GM10266 (cell line): ENCODE results near the gene CENPX.

ENCODE experiments used
- DNase-seq: peaks from one replicate; pipeline ENCODE4 v3.0.0; 2012; ENCODE audit errors: extremely low spot score
- CTCF ChIP-seq: IDR thresholded peaks from 2 replicates; pipeline ENCODE4 v1.5.1; 2012; ENCODE audit warnings: mild to moderate bottlenecking, low read depth; ENCODE audit not compliant: control insufficient read depth, insufficient read depth; ENCODE audit errors: missing control alignments

The CENPX gene

GRCh38 chr17:82031303-82031884 is 8.7 kb upstream of the CENPX start, which contains the start of gene RAC3:
RAC3 (plus strand) TSS chr17:82031678; CDS start chr17:82031762, 84 bp downstream.
- DNase-seq = peak; percentile 87
- no peak for TF ChIP-seq CTCF

GRCh38 chr17:82030470-82031302 is 8.0 kb upstream of the CENPX start:
- DNase-seq = peak; percentile 93
- peak; percentile 98 for TF ChIP-seq CTCF

- DNase-seq = no peak
Measured at GRCh38 chr17:82029990-82030469, 7.4 kb upstream of the CENPX start.

GRCh38 chr17:82029391-82029790 is 6.7 kb upstream of the CENPX start:
- no peak for TF ChIP-seq CTCF
- DNase-seq = no peak

More at GRCh38 chr17:82029990-82030469, 7.4 kb upstream of the CENPX start:
- TF ChIP-seq CTCF = no peak

GRCh38 chr17:82028966-82029365 is 6.3 kb upstream of the CENPX start:
- no peak for DNase-seq
- TF ChIP-seq CTCF = no peak

GRCh38 chr17:82028246-82028645 is 5.6 kb upstream of the CENPX start:
- no peak for DNase-seq
- no peak for TF ChIP-seq CTCF
